Measurements from ENCODE around the gene PDSS2. TPM values are rescaled to one million over a fixed set of nuclear protein-coding genes. Genes with fewer than 3 reads are reported as not detected.
"Not testable (repeated sequence)": the region's sequence is repeated elsewhere in the genome, so short reads cannot be mapped to it uniquely, and the experiment has no call there.

PDSS2 gene
- total and polyA plus RNA-seq, 3 donors from 2014 or later = 15.1 to 19.4 (median 17.0) TPM

DNA sequence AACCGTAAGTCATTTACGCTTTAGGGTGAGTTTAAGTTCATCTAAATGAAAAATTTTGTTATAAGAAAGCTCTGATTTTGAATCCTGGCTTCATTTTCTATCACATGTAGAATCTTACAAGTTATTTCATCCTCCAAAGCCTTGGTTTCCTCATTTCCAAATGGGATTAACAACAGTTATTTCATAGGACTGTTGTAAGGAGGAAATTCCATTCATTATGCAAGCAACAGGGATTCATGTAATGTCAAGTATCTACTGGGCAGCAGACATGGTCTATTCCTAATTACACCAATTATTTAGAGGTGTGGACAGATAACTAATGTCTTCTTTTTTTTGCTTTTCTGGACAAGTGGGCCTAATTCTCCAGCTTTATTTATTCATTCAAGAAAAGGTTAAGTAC lies 154.0 kb downstream of the PDSS2 start:
- Histone ChIP-seq H3K4me1 (no peaks in the 10 kb centered on the region), H3K27ac (no peak overlapping the region), H3K27me3 (no peaks in the 10 kb centered on the region), H3K36me3 (ENCODE audit: low read depth, missing control alignments) (no peaks in the 10 kb centered on the region), H3K4me3 (no peak overlapping the region), H3K9me3 (no peaks in the 10 kb centered on the region)
- intact Hi-C loops (cut with DNase I; ENCODE audit: low total_unique reads) = no loop called here
- WGBS, 2 donors = 96% methylated on average over 2 of the region's 2 CpGs
- TF ChIP-seq POLR2A (IDR thresholded peaks at IDR 0.05) (no peak), CTCF (IDR thresholded peaks at IDR 0.05) (no peak)
- no peak for DNase-seq

GRCh38 chr6:107304421-107305025 lies 154.8 kb downstream of the PDSS2 start:
- Histone ChIP-seq H3K9me3 (no peaks in the 10 kb centered on the region), H3K4me1 (no peaks in the 10 kb centered on the region), H3K36me3 (ENCODE audit: low read depth, missing control alignments) (no peaks in the 10 kb centered on the region), H3K27me3 (no peaks in the 10 kb centered on the region), H3K27ac (no peak overlapping the region), H3K4me3 (no peak overlapping the region)
- TF ChIP-seq CTCF (IDR thresholded peaks at IDR 0.05) (no peak), POLR2A (IDR thresholded peaks at IDR 0.05) (no peak)
- 95 to 96% methylated on average over 5 of the region's 5 CpGs for WGBS, 2 donors
- intact Hi-C loops (cut with DNase I; ENCODE audit: low total_unique reads) = no loop called here
- no peak for DNase-seq

DNA sequence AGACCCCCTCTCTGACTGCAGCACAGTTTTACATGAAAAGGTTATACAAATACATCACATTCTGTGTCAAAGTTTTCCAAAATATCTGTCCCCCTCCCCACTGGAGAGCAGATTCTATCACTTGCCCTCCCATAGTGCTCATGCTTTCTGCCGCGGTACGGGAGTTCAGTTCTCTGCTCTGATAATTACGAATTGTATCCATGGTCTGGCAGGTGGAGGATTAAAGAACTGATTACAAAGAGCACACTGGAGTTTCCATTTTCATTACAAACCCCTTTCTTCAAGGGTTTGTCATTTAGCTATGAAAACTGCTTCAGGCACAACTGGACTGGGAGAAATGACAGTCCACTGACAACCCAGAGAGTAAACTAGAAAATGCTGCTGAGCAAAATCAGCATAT lies 166.0 kb downstream of the PDSS2 start:
- Histone ChIP-seq H3K9me3 (no peaks in the 10 kb centered on the region), H3K4me1 (no peaks in the 10 kb centered on the region), H3K27ac (no peak overlapping the region), H3K27me3 (no peaks in the 10 kb centered on the region), H3K4me3 (no peak overlapping the region), H3K36me3 (ENCODE audit: low read depth, missing control alignments) (no peaks in the 10 kb centered on the region)
- TF ChIP-seq CTCF (IDR thresholded peaks at IDR 0.05) (no peak), POLR2A (IDR thresholded peaks at IDR 0.05) (no peak)
- WGBS, 2 donors = 74 to 87% methylated on average over 4 of the region's 4 CpGs
- intact Hi-C loops (cut with DNase I; ENCODE audit: low total_unique reads) = no loop called here
- no peak for DNase-seq

DNA sequence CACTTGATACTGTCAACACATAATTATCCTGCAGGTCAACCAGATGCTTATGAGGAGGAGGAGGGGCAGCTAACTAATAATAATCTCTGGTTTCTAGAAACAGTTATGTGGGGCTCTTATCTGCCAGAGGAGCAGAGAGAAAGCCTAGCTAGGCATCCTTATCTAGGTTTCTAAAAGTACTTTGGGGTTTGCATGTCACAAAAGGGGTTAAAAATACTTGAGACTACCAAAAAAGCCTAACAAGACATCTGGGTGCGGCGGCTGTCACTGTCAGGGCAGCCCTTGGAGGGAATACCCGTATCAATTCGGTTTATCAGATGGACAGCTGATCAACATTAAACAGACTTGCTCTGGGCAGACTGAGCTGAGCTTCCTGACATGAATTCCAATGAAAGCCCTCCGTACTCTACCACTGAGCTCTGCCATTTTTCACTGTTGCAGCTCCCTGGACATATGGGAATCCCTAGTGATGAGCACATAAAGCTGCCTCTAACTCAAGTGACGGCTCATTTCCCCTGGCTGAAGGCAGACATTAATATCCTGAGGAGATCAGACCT lies 166.6 kb downstream of the PDSS2 start:
- H3K36me3 ChIP-seq (ENCODE audit: low read depth, missing control alignments) = no peaks in the 10 kb centered on the region
- H3K27me3 ChIP-seq = no peaks in the 10 kb centered on the region
- no peak overlapping the region for H3K4me3 ChIP-seq
- H3K4me1 ChIP-seq = no peaks in the 10 kb centered on the region
- H3K9me3 ChIP-seq = no peaks in the 10 kb centered on the region
- WGBS, 2 donors = 77 to 82% methylated on average over 5 to 6 of the region's 6 CpGs
- H3K27ac ChIP-seq = no peak overlapping the region
- intact Hi-C loops (cut with DNase I; ENCODE audit: low total_unique reads) = no loop called here
- no peak for DNase-seq
- no peak for TF ChIP-seq POLR2A (IDR thresholded peaks at IDR 0.05)
- no peak for TF ChIP-seq CTCF (IDR thresholded peaks at IDR 0.05)

DNA sequence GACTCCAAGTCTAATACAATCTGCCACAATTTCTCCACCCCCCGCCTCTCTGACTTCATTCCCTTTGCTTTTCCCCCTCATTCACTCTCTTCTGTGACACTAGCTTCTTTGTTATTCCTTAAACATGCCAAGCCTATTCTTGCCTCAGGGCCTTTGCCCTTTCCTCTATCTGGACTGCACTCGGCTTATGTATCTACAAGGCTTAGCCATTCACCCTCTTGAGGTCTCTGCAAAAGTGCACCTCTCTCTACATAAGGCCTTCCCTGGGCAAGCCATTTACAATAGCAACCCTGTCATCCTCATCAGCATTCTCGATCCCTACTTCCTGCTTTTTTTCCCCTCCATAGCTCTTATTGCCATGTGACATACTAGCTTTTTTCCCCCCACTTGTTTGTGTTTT lies 168.9 kb downstream of the PDSS2 start:
- no peaks in the 10 kb centered on the region for H3K9me3 ChIP-seq
- no peak for TF ChIP-seq POLR2A (IDR thresholded peaks at IDR 0.05)
- TF ChIP-seq CTCF (IDR thresholded peaks at IDR 0.05) = no peak
- 91 to 93% methylated on average over 3 of the region's 3 CpGs for WGBS, 2 donors
- no peak overlapping the region for H3K4me3 ChIP-seq
- H3K27me3 ChIP-seq = no peaks in the 10 kb centered on the region
- intact Hi-C loops (cut with DNase I; ENCODE audit: low total_unique reads) = no loop called here
- DNase-seq = no peak
- H3K36me3 ChIP-seq (ENCODE audit: low read depth, missing control alignments) = no peaks in the 10 kb centered on the region
- H3K27ac ChIP-seq = no peak overlapping the region
- no peaks in the 10 kb centered on the region for H3K4me1 ChIP-seq

DNA sequence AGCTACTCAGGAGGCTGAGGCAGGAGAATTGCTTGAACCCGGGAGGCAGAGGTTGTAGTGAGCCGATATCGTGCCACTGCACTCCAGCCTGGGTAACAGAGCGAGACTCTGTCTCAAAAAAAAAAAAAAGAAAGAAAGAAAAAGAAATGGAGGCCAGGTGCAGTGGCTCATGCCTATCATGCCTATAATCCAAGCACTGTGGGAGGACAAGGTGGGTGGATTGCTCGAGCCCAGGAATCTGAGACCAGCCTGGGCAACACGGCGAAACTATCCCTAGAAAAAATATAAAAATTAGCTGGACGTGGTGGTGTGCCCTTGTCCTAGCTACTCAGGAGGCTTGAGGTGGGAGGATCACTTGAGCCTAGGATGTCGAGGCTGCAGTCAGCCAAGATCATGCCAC lies 170.1 kb downstream of the PDSS2 start:
- 90 to 98% methylated on average over 9 of the region's 9 CpGs for WGBS, 2 donors
- H3K27ac ChIP-seq; DNase-seq; H3K4me1 ChIP-seq; H3K9me3 ChIP-seq; H3K27me3 ChIP-seq; H3K4me3 ChIP-seq; H3K36me3 ChIP-seq (ENCODE audit: low read depth, missing control alignments); intact Hi-C loops (cut with DNase I; ENCODE audit: low total_unique reads): not testable (repeated sequence)

- H3K36me3 ChIP-seq (ENCODE audit: low read depth, missing control alignments); H3K27me3 ChIP-seq; H3K4me3 ChIP-seq; H3K9me3 ChIP-seq; intact Hi-C loops (cut with DNase I; ENCODE audit: low total_unique reads); DNase-seq; H3K27ac ChIP-seq; H3K4me1 ChIP-seq: not testable (repeated sequence)
- 95 to 99% methylated on average over 6 of the region's 6 CpGs for WGBS, 2 donors
Measured at GRCh38 chr6:107285683-107286082, 173.7 kb downstream of the PDSS2 start.

Data from testis (tissue), 3 donors.